Loucy (cell line): ENCODE results near the gene NSUN6.

ENCODE experiments used
- H2AFZ ChIP-seq: fragments of 200-600 bp; sonication (generic); 2 replicates; pipeline ENCODE4 v1.6.0; 2016; ENCODE audit warnings: antibody characterized with exemption, mild to moderate bottlenecking, low read length, moderate library complexity
- H3F3A ChIP-seq: fragments of 200-600 bp; 2 replicates; pipeline ENCODE4 v1.6.0; 2016; ENCODE audit warnings: antibody characterized with exemption, low read depth, mild to moderate bottlenecking
- H3K27me3 ChIP-seq: fragments of 200-600 bp; sonication (generic); 2 replicates; pipeline ENCODE4 v1.6.1; 2014; ENCODE audit warnings: low read length, mild to moderate bottlenecking; ENCODE audit not compliant: insufficient read depth, poor library complexity, severe bottlenecking
- H3K36me3 ChIP-seq: fragments of 200-600 bp; sonication (generic); 2 replicates; pipeline ENCODE4 v1.6.1; 2016; ENCODE audit warnings: low read length; ENCODE audit not compliant: insufficient read depth
- H3K4me1 ChIP-seq: fragments of 200-600 bp; sonication (generic); 2 replicates; pipeline ENCODE4 v1.5.1; 2014; ENCODE audit warnings: low read length, mild to moderate bottlenecking; ENCODE audit not compliant: insufficient read depth, poor library complexity, severe bottlenecking
- H3K4me2 ChIP-seq: fragments of 200-600 bp; sonication (generic); 2 replicates; pipeline ENCODE4 v1.6.0; 2014; ENCODE audit warnings: antibody characterized with exemption, low read length, low read depth, mild to moderate bottlenecking; ENCODE audit not compliant: poor library complexity, severe bottlenecking
- H3K4me3 ChIP-seq: fragments of 200-600 bp; sonication (generic); 2 replicates; pipeline ENCODE4 v1.5.1; 2014; ENCODE audit warnings: low read length, mild to moderate bottlenecking, mixed read lengths; ENCODE audit not compliant: poor library complexity, severe bottlenecking
- H3K79me2 ChIP-seq: fragments of 200-600 bp; sonication (generic); 2 replicates; pipeline ENCODE4 v1.6.1; 2014; ENCODE audit warnings: low read length; ENCODE audit not compliant: insufficient read depth
- H3K9ac ChIP-seq: fragments of 200-600 bp; sonication (generic); 2 replicates; pipeline ENCODE4 v1.6.0; 2014; ENCODE audit warnings: mild to moderate bottlenecking, low read depth, low read length, moderate library complexity; ENCODE audit not compliant: poor library complexity, severe bottlenecking
- H3K9me2 ChIP-seq: fragments of 200-600 bp; sonication (generic); replicated peaks from 2 replicates; pipeline ENCODE4 v1.6.1; 2016; ENCODE audit warnings: low read depth, low read length, mixed read lengths
- H3K9me3 ChIP-seq: fragments of 200-600 bp; sonication (generic); 2 replicates; pipeline ENCODE4 v1.6.1; 2014; ENCODE audit warnings: mild to moderate bottlenecking, antibody characterized with exemption, low read length, low read depth; ENCODE audit not compliant: insufficient read depth
- H4K20me1 ChIP-seq: fragments of 200-600 bp; sonication (generic); 2 replicates; pipeline ENCODE4 v1.6.0; 2014; ENCODE audit warnings: antibody characterized with exemption, low read length, mild to moderate bottlenecking; ENCODE audit not compliant: insufficient read depth, poor library complexity, severe bottlenecking
- CTCF ChIP-seq: fragments of 200-600 bp; sonication (generic); conservative IDR thresholded peaks from 2 replicates; pipeline ENCODE4 v1.5.1; 2014; ENCODE audit warnings: mild to moderate bottlenecking, antibody characterized with exemption, low read length
- EZH2phosphoT487 ChIP-seq: fragments of 200-600 bp; IDR thresholded peaks from 2 replicates; pipeline ENCODE4 v1.6.1; 2018; ENCODE audit warnings: antibody characterized with exemption, mild to moderate bottlenecking, moderate library complexity, borderline replicate concordance

The NSUN6 gene

GRCh38 chr10:18523858-18524257 is 127.5 kb downstream of the NSUN6 start:
- Histone ChIP-seq H3K27me3 (no peaks in the 10 kb centered on the region), H2AFZ (no peak overlapping the region), H3K9ac (no peak overlapping the region), H3F3A (no peaks in the 10 kb centered on the region), H3K4me1 (peaks cover 13% of the 10 kb centered on the region), H3K36me3 (no peaks in the 10 kb centered on the region), H3K79me2 (no peaks in the 10 kb centered on the region), H4K20me1 (no peaks in the 10 kb centered on the region), H3K9me3 (no peaks in the 10 kb centered on the region), H3K4me2 (no peak overlapping the region), H3K4me3 (no peak overlapping the region), H3K9me2 (no peaks in the 10 kb centered on the region)
- TF ChIP-seq CTCF (no peak), EZH2phosphoT487 (no peak)

- Histone ChIP-seq H3K9me2 (no peaks in the 10 kb centered on the region), H3K79me2 (no peaks in the 10 kb centered on the region), H3K4me1 (peaks cover 13% of the 10 kb centered on the region), H3K9me3 (no peaks in the 10 kb centered on the region), H3F3A (no peaks in the 10 kb centered on the region), H3K4me3 (no peak overlapping the region), H3K9ac (no peak overlapping the region), H3K4me2 (no peak overlapping the region), H3K27me3 (no peaks in the 10 kb centered on the region), H4K20me1 (no peaks in the 10 kb centered on the region), H3K36me3 (no peaks in the 10 kb centered on the region), H2AFZ (no peak overlapping the region)
- no peak for TF ChIP-seq EZH2phosphoT487
- no peak for TF ChIP-seq CTCF
Measured at GRCh38 chr10:18523025-18523424, 128.4 kb downstream of the NSUN6 start.

- Histone ChIP-seq H3K9me3 (no peaks in the 10 kb centered on the region), H4K20me1 (no peaks in the 10 kb centered on the region), H3K4me2 (no peak overlapping the region), H3K79me2 (no peaks in the 10 kb centered on the region), H3K36me3 (no peaks in the 10 kb centered on the region), H3K9ac (no peak overlapping the region), H2AFZ (no peak overlapping the region), H3F3A (no peaks in the 10 kb centered on the region), H3K4me1 (no peaks in the 10 kb centered on the region), H3K4me3 (no peak overlapping the region), H3K27me3 (no peaks in the 10 kb centered on the region), H3K9me2 (no peaks in the 10 kb centered on the region)
- TF ChIP-seq EZH2phosphoT487 (no peak), CTCF (no peak)
Measured at GRCh38 chr10:18516851-18517250, 134.5 kb downstream of the NSUN6 start.
